CD4-positive, alpha-beta T cell treated with Interleukin-2 at 100 ng/mL for 4 hours (primary cell): ENCODE measurements around the gene WDR18.

Experiments used
- DNase-seq: peaks from one replicate; pipeline ENCODE4 v3.0.0-alpha.2; 2020; ENCODE audit warnings: low spot score

WDR18 gene

GRCh38 chr19:1008268-1009040 is 24.3 kb downstream of the WDR18 start:
- no peak for DNase-seq

GRCh38 chr19:1009041-1009980 is 25.2 kb downstream of the WDR18 start:
- no peak for DNase-seq

- no peak for DNase-seq
Observed at GRCh38 chr19:1009981-1010538, 25.9 kb downstream of the WDR18 start.

GRCh38 chr19:1010586-1011510 is 26.7 kb downstream of the WDR18 start:
- no peak for DNase-seq

GRCh38 chr19:1011831-1012333 is 27.7 kb downstream of the WDR18 start:
- no peak for DNase-seq

- DNase-seq = no peak
Observed at GRCh38 chr19:1012334-1012733, 28.2 kb downstream of the WDR18 start.

GRCh38 chr19:1013218-1013617 is 29.1 kb downstream of the WDR18 start:
- DNase-seq = no peak

GRCh38 chr19:1014161-1015060 is 30.3 kb downstream of the WDR18 start:
- no peak for DNase-seq

GRCh38 chr19:1015061-1015781 is 31.1 kb downstream of the WDR18 start:
- DNase-seq = no peak

GRCh38 chr19:1015782-1016646 is 31.9 kb downstream of the WDR18 start:
- DNase-seq = no peak

- no peak for DNase-seq
Observed at GRCh38 chr19:1016647-1017114, 32.5 kb downstream of the WDR18 start.

- no peak for DNase-seq
Observed at GRCh38 chr19:1017115-1017905, 33.2 kb downstream of the WDR18 start.

GRCh38 chr19:1017906-1018305 is 33.8 kb downstream of the WDR18 start:
- DNase-seq = no peak

- DNase-seq = no peak
Observed at GRCh38 chr19:1018393-1018792, 34.2 kb downstream of the WDR18 start.

GRCh38 chr19:1018932-1019615 is 34.9 kb downstream of the WDR18 start:
- no peak for DNase-seq

- DNase-seq = no peak
Observed at GRCh38 chr19:1019616-1019961, 35.4 kb downstream of the WDR18 start.
